Upper lobe of left lung (tissue), 4 donors: ENCODE results near the gene REN.

Experiments used
- CTCF ChIP-seq, 6 experiments: fragments of 450-650 bp in 4 of 6; fragments of 200-600 bp in 2 of 6; sonication (generic) in 2 of 6; IDR thresholded peaks; one replicate each; pipeline ENCODE4 v1.5.1; 2016 to 2019; ENCODE audit warnings: antibody characterized with exemption in 6 of 6
- POLR2A ChIP-seq, 4 donors: fragments of 450-650 bp; IDR thresholded peaks; one replicate each; pipeline ENCODE4 v1.5.1; 2016 to 2017; ENCODE audit warnings: antibody characterized with exemption in 4 of 4, mild to moderate bottlenecking in 2 of 4

DNA sequence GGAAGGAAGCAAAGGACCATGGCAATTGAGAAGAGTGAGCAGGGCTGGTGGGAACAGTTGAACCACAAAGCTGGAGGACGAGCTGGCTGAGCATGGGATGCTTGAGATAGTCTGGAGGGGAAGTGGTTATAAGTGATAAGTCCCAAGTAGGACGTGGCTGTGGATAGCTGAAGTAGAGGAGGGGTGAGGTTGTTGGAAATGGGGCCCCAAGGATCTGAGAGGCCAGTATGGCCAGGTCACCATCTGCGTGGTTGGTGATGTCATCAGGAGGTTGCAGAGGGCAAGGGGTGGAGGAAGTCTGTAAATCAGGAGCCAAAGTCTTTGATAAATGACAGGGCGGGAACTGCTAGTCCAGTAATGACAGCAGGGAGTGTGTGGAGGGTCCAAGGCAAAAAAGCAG lies 11.0 kb upstream of the REN start:
- no peak for TF ChIP-seq CTCF (IDR thresholded peaks at IDR 0.05)
- no peak for TF ChIP-seq POLR2A (IDR thresholded peaks at IDR 0.05)
